Measurements from ENCODE around the gene SNTB2. TPM values are rescaled to one million over a fixed set of nuclear protein-coding genes. Genes with fewer than 3 reads are reported as not detected.
"Not testable (repeated sequence)": the region's sequence is repeated elsewhere in the genome, so short reads cannot be mapped to it uniquely, and the experiment has no call there.

SNTB2 gene
- total RNA-seq, 1 donor from 2014 or later, result 5.8 TPM

- H3K4me3 ChIP-seq (ENCODE audit: low read depth, low read length), result no peak overlapping the region
- TF ChIP-seq CTCF (conservative IDR thresholded peaks at IDR 0.05; ENCODE audit: low read depth, low read length), result no peak
- DNase-seq (ENCODE audit: low read depth), result no peak
Measured at GRCh38 chr16:69294051-69294450, 107.1 kb downstream of the SNTB2 start.

- not testable (repeated sequence) for DNase-seq (ENCODE audit: low read depth); H3K4me3 ChIP-seq (ENCODE audit: low read depth, low read length)
Measured at GRCh38 chr16:69296771-69297170, 109.8 kb downstream of the SNTB2 start.

- no peak for DNase-seq (ENCODE audit: low read depth)
- no peak overlapping the region for H3K4me3 ChIP-seq (ENCODE audit: low read depth, low read length)
- no peak for TF ChIP-seq CTCF (conservative IDR thresholded peaks at IDR 0.05; ENCODE audit: low read depth, low read length)
Measured at GRCh38 chr16:69298261-69298660, 111.3 kb downstream of the SNTB2 start.

GRCh38 chr16:69301187-69301586 is 114.2 kb downstream of the SNTB2 start:
- TF ChIP-seq CTCF (conservative IDR thresholded peaks at IDR 0.05; ENCODE audit: low read depth, low read length), result no peak
- H3K4me3 ChIP-seq (ENCODE audit: low read depth, low read length), result no peak overlapping the region
- no peak for DNase-seq (ENCODE audit: low read depth)

GRCh38 chr16:69301861-69302260 is 114.9 kb downstream of the SNTB2 start:
- no peak overlapping the region for H3K4me3 ChIP-seq (ENCODE audit: low read depth, low read length)
- TF ChIP-seq CTCF (conservative IDR thresholded peaks at IDR 0.05; ENCODE audit: low read depth, low read length), result no peak
- no peak for DNase-seq (ENCODE audit: low read depth)

- DNase-seq (ENCODE audit: low read depth), result no peak
- no peak overlapping the region for H3K4me3 ChIP-seq (ENCODE audit: low read depth, low read length)
- no peak for TF ChIP-seq CTCF (conservative IDR thresholded peaks at IDR 0.05; ENCODE audit: low read depth, low read length)
Measured at GRCh38 chr16:69302301-69302700, 115.3 kb downstream of the SNTB2 start.

- TF ChIP-seq CTCF (conservative IDR thresholded peaks at IDR 0.05; ENCODE audit: low read depth, low read length), result no peak
- no peak for DNase-seq (ENCODE audit: low read depth)
- no peak overlapping the region for H3K4me3 ChIP-seq (ENCODE audit: low read depth, low read length)
Measured at GRCh38 chr16:69306031-69306430, 119.1 kb downstream of the SNTB2 start.

- DNase-seq (ENCODE audit: low read depth), result no peak
- no peak overlapping the region for H3K4me3 ChIP-seq (ENCODE audit: low read depth, low read length)
- TF ChIP-seq CTCF (conservative IDR thresholded peaks at IDR 0.05; ENCODE audit: low read depth, low read length), result no peak
Measured at GRCh38 chr16:69307091-69307490, 120.1 kb downstream of the SNTB2 start.
